T-helper 1 cell treated with Interleukin-12 subunit alpha and Interleukin-12 subunit beta and Interleukin-4 antibody, amounts not matched to agents 30 ng/mL and 1 ng/mL, for 36 hours (primary cell): Measurements from ENCODE around the gene ZXDC. TPM values are rescaled to one million over a fixed set of nuclear protein-coding genes. Genes with fewer than 3 reads are reported as not detected.

ENCODE experiments used
- intact Hi-C: fragments of 100-400 bp; cut with micrococcal nuclease; formaldehyde crosslinking; loops from one replicate; pipeline ENCODE4 v1.15.1; 2024
- total RNA-seq: library from RNA; stranded (reverse); gene quantifications from 2 replicates; pipeline ENCODE4 v1.2.3, GENCODE V29; 2022

ZXDC gene
- total RNA-seq, 1 donor from 2014 or later: 32.5 TPM

GRCh38 chr3:126439346-126439967 is 36.2 kb downstream of the ZXDC start:
- intact Hi-C loops: no loop called here

GRCh38 chr3:126438746-126439145 is 36.9 kb downstream of the ZXDC start:
- intact Hi-C loops: no loop called here

- intact Hi-C loops: no loop called here
These were observed 37.5 kb downstream of the ZXDC start for GRCh38 chr3:126438186-126438585.

- intact Hi-C loops: no loop called here
These were observed 38.6 kb downstream of the ZXDC start for GRCh38 chr3:126436826-126437717.

GRCh38 chr3:126435456-126436315 is 40.0 kb downstream of the ZXDC start:
- intact Hi-C loops: no loop called here

- intact Hi-C loops: no loop called here
These were observed 40.7 kb downstream of the ZXDC start for GRCh38 chr3:126434931-126435411.

GRCh38 chr3:126434264-126434590 is 41.5 kb downstream of the ZXDC start:
- intact Hi-C loops: no loop called here

- intact Hi-C loops: no loop called here
These were observed 42.0 kb downstream of the ZXDC start for GRCh38 chr3:126433496-126434263.

- intact Hi-C loops: no loop called here
These were observed 42.6 kb downstream of the ZXDC start for GRCh38 chr3:126433105-126433430.

- intact Hi-C loops: no loop called here
These were observed 43.2 kb downstream of the ZXDC start for GRCh38 chr3:126432361-126433104.

GRCh38 chr3:126431103-126431534 is 44.6 kb downstream of the ZXDC start:
- intact Hi-C loops: no loop called here

- intact Hi-C loops: no loop called here
These were observed 50.9 kb downstream of the ZXDC start for GRCh38 chr3:126424751-126425150.

GRCh38 chr3:126424039-126424717 is 51.5 kb downstream of the ZXDC start:
- intact Hi-C loops: no loop called here

GRCh38 chr3:126423191-126424038 is 52.3 kb downstream of the ZXDC start:
- intact Hi-C loops: no loop called here

- intact Hi-C loops: no loop called here
These were observed 53.1 kb downstream of the ZXDC start for GRCh38 chr3:126422571-126423091.

GRCh38 chr3:126422121-126422520 is 53.6 kb downstream of the ZXDC start:
- intact Hi-C loops: no loop called here

- intact Hi-C loops: no loop called here
These were observed 54.0 kb downstream of the ZXDC start for GRCh38 chr3:126421573-126422119.
